OCI-LY7 (cell line): ENCODE results near the gene TMED1. TPM values are rescaled to one million over a fixed set of nuclear protein-coding genes. Genes with fewer than 3 reads are reported as not detected.

Source experiments
- BruUV-seq: library from RNA; stranded (reverse); fragments of 400-500 nt; replicated peaks from 2 replicates; lab custom pipeline; 2021; lab: Mats Ljungman, UMichigan
- CTCF ChIA-PET: fragments of 300-600 bp; sonication (Branson Sonifier 250); formaldehyde crosslinking; loops from one replicate; lab custom pipeline; 2022; ENCODE audit warnings: antibody characterized with exemption; ENCODE audit not compliant: unreplicated experiment; lab: Charles Lee
- POLR2A ChIA-PET: fragments of 300-600 bp; sonication (Branson Sonifier 250); formaldehyde crosslinking; loops from one replicate; lab custom pipeline; 2022; ENCODE audit warnings: antibody characterized with exemption; lab: Charles Lee
- DNase-seq: peaks from one replicate; pipeline ENCODE4 v3.0.0-alpha.2; 2015; ENCODE audit warnings: low spot score
- H2AFZ ChIP-seq: fragments of 200-600 bp; sonication (generic), shearing (Covaris generic); 2 replicates; pipeline ENCODE4 v1.6.1; 2014; ENCODE audit warnings: mild to moderate bottlenecking, antibody characterized with exemption, low read length, moderate library complexity
- H3K27ac ChIP-seq: fragments of 200-600 bp; sonication (generic); 2 replicates; pipeline ENCODE4 v1.5.1; 2014; ENCODE audit warnings: mixed run types, low read depth, mild to moderate bottlenecking, moderate library complexity, low read length, inconsistent platforms; ENCODE audit not compliant: poor library complexity, severe bottlenecking
- H3K36me3 ChIP-seq: fragments of 200-600 bp; sonication (generic); 2 replicates; pipeline ENCODE4 v1.6.1; 2014; ENCODE audit warnings: mild to moderate bottlenecking, antibody characterized with exemption, low read length, moderate library complexity, mixed read lengths; ENCODE audit not compliant: insufficient read depth
- H3K4me1 ChIP-seq: fragments of 200-600 bp; sonication (generic); 2 replicates; pipeline ENCODE4 v1.5.1; 2014; ENCODE audit warnings: mild to moderate bottlenecking, low read length; ENCODE audit not compliant: insufficient read depth, poor library complexity, severe bottlenecking
- H3K4me2 ChIP-seq: fragments of 200-600 bp; sonication (generic); 2 replicates; pipeline ENCODE4 v1.6.1; 2014; ENCODE audit warnings: mild to moderate bottlenecking, low read length
- H3K4me3 ChIP-seq: fragments of 200-600 bp; sonication (generic); 2 replicates; pipeline ENCODE4 v1.5.1; 2014; ENCODE audit warnings: mild to moderate bottlenecking, low read depth, low read length; ENCODE audit not compliant: poor library complexity, severe bottlenecking
- H3K79me2 ChIP-seq: fragments of 200-600 bp; sonication (generic); 2 replicates; pipeline ENCODE4 v1.6.1; 2016; ENCODE audit warnings: low read depth, mild to moderate bottlenecking, low read length, moderate library complexity, mixed read lengths; ENCODE audit not compliant: insufficient read depth
- H3K9me2 ChIP-seq: fragments of 200-600 bp; sonication (generic); 2 replicates; pipeline ENCODE4 v1.6.1; 2016; ENCODE audit warnings: mild to moderate bottlenecking, low read length, mixed read lengths; ENCODE audit not compliant: insufficient read depth
- H3K9me3 ChIP-seq: fragments of 200-600 bp; sonication (generic); 2 replicates; pipeline ENCODE4 v1.6.1; 2014; ENCODE audit warnings: mild to moderate bottlenecking, mixed run types, low read length, mixed read lengths
- H4K20me1 ChIP-seq: fragments of 200-600 bp; sonication (generic); 2 replicates; pipeline ENCODE4 v1.6.1; 2014; ENCODE audit warnings: mild to moderate bottlenecking, antibody characterized with exemption, low read length, moderate library complexity, mixed read lengths; ENCODE audit not compliant: insufficient read depth
- EZH2phosphoT487 ChIP-seq: fragments of 200-600 bp; sonication (generic); IDR thresholded peaks from 2 replicates; pipeline ENCODE4 v1.6.1; 2018; ENCODE audit warnings: low read depth, borderline replicate concordance, mild to moderate bottlenecking, mixed run types, antibody characterized with exemption, low read length, moderate library complexity, mixed read lengths
- intact Hi-C: fragments of 100-400 bp; cut with micrococcal nuclease; formaldehyde crosslinking; loops from one replicate; pipeline ENCODE4 v1.10.0; 2022; ENCODE audit not compliant: unreplicated experiment
- microRNA-seq: library from miRNA; unstranded; fragments of <30 nt; microRNA quantifications from one replicate; pipeline ENCODE4 v1.2.0, GENCODE V29; 2022; ENCODE audit warnings: borderline replicate concordance
- small RNA-seq: library from RNA; depleted of rRNA; stranded (forward); fragments of <200 nt; gene quantifications from one replicate; pipeline ENCODE3, GENCODE V24; 2014
- total RNA-seq, 2 experiments: library from RNA; depleted of rRNA in 1 of 2; stranded (reverse); fragments of >200 nt in 1 of 2; shearing (Covaris generic) in 1 of 2; gene quantifications; 2 replicates each; pipeline ENCODE4 v1.2.3, GENCODE V29; 2014 to 2022
- TF ChIP-seq, protein P1 (sequence below): fragments of 200-600 bp; sonication (generic); conservative IDR thresholded peaks from 2 replicates; pipeline ENCODE4 v1.5.1; 2014; ENCODE audit warnings: mild to moderate bottlenecking, antibody characterized with exemption, low read length, moderate library complexity, mixed read lengths

Gene TMED1
- total RNA-seq, 2 experiments from 2014 or later = 13.2 to 22.5 TPM

DNA sequence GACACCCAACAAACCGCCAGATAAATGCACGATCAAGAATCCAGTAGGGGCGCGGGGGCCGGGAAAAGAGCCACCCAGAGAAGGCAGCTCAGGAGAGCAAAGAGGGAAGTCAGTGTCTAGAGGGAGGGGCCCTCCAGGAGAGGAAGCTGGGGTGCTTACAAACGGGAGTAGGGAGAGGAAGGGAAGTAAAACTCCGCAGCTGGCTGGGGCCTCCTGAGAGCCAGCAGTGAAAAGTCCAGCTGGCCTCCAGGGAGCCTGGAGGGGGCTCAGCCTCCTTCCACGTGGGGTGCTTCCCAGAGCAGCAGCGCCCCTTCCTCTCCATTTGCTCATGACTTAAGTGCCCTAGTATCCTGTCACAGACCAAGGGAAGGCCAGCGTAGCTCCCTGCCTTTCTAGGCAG is 51.8 kb downstream of the TMED1 start:
- intact Hi-C loops = no loop called here
- no peak overlapping the region for H3K4me2 ChIP-seq
- no TSS peak for BruUV-seq
- peaks cover 94% of the 10 kb centered on the region for H3K36me3 ChIP-seq
- POLR2A ChIA-PET = no interaction called here
- CTCF ChIA-PET = no interaction called here
- TF ChIP-seq, protein P1, sequence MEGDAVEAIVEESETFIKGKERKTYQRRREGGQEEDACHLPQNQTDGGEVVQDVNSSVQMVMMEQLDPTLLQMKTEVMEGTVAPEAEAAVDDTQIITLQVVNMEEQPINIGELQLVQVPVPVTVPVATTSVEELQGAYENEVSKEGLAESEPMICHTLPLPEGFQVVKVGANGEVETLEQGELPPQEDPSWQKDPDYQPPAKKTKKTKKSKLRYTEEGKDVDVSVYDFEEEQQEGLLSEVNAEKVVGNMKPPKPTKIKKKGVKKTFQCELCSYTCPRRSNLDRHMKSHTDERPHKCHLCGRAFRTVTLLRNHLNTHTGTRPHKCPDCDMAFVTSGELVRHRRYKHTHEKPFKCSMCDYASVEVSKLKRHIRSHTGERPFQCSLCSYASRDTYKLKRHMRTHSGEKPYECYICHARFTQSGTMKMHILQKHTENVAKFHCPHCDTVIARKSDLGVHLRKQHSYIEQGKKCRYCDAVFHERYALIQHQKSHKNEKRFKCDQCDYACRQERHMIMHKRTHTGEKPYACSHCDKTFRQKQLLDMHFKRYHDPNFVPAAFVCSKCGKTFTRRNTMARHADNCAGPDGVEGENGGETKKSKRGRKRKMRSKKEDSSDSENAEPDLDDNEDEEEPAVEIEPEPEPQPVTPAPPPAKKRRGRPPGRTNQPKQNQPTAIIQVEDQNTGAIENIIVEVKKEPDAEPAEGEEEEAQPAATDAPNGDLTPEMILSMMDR = no peak
- H3K27ac ChIP-seq = no peak overlapping the region
- no peaks in the 10 kb centered on the region for H3K9me2 ChIP-seq
- H3K4me1 ChIP-seq = peaks cover 8% of the 10 kb centered on the region
- no peaks in the 10 kb centered on the region for H3K79me2 ChIP-seq
- H4K20me1 ChIP-seq = no peaks in the 10 kb centered on the region
- no peak overlapping the region for H2AFZ ChIP-seq
- H3K9me3 ChIP-seq = no peaks in the 10 kb centered on the region
- no peak for DNase-seq
- H3K4me3 ChIP-seq = no peak overlapping the region

- CTCF ChIA-PET = no interaction called here
- peaks cover 6% of the 10 kb centered on the region; the same call in 1 of the 2 replicates for H3K79me2 ChIP-seq
- peaks cover 92% of the 10 kb centered on the region for H3K36me3 ChIP-seq
- no peak overlapping the region for H3K4me3 ChIP-seq
- TF ChIP-seq EZH2phosphoT487 = no peak
- DNase-seq = no peak
- H3K4me1 ChIP-seq = peaks cover 16% of the 10 kb centered on the region
- no TSS peak for BruUV-seq
- POLR2A ChIA-PET = interaction anchor here (0.5 kb wide), 1 partner anchor 36 kb away, joined by 3 read pairs; no protein-coding TSS in a partner anchor
- no peaks in the 10 kb centered on the region for H3K9me3 ChIP-seq
- H4K20me1 ChIP-seq = no peaks in the 10 kb centered on the region
- no peak overlapping the region for H3K4me2 ChIP-seq
- no peak overlapping the region for H2AFZ ChIP-seq
- H3K9me2 ChIP-seq = no peaks in the 10 kb centered on the region
- no peak overlapping the region for H3K27ac ChIP-seq
- intact Hi-C loops = no loop called here
Measured at GRCh38 chr19:10782795-10783194, 53.2 kb downstream of the TMED1 start.

Small RNAs within 50 kb of the gene (microRNA-seq; reads per million reads assigned to microRNA genes)
- gene MIR199A1 (not detected), gene MIR6793 (3.0 reads per million)

Small RNAs within 50 kb of the gene (small RNA-seq; reads per million reads assigned to genes)
- gene MIR199A1 = not detected
- gene MIR6793 = not detected

Other genes starting within 250 kb of the TMED1 start
- 0.44 TPM in 1 of 2 replicates, not detected in the other for gene AP1M2, start 248.9 kb downstream of the TMED1 start, total RNA-seq (2014; rRNA removed; shearing (Covaris generic))
- gene AP1M2, start 248.9 kb downstream of the TMED1 start, total RNA-seq (2022) = not detected in 2 replicates
- gene SLC44A2, start 210.7 kb downstream of the TMED1 start, total RNA-seq (2014; rRNA removed; shearing (Covaris generic)) = 104 and 115 TPM in 2 replicates
- gene SLC44A2, start 210.7 kb downstream of the TMED1 start, total RNA-seq (2022) = 197 and 248 TPM in 2 replicates
- 308 and 347 TPM in 2 replicates for gene ILF3, start 181.9 kb downstream of the TMED1 start, total RNA-seq (2014; rRNA removed; shearing (Covaris generic))
- 553 and 569 TPM in 2 replicates for gene ILF3, start 181.9 kb downstream of the TMED1 start, total RNA-seq (2022)
- 30.8 and 39.8 TPM in 2 replicates for gene QTRT1, start 134.8 kb downstream of the TMED1 start, total RNA-seq (2014; rRNA removed; shearing (Covaris generic))
- 42.5 and 59.7 TPM in 2 replicates for gene QTRT1, start 134.8 kb downstream of the TMED1 start, total RNA-seq (2022)
- 108 and 139 TPM in 2 replicates for gene DNM2, start 118.1 kb downstream of the TMED1 start, total RNA-seq (2014; rRNA removed; shearing (Covaris generic))
- gene DNM2, start 118.1 kb downstream of the TMED1 start, total RNA-seq (2022) = 165 and 180 TPM in 2 replicates
- gene C19orf38, start 12.2 kb upstream of the TMED1 start, total RNA-seq (2014; rRNA removed; shearing (Covaris generic)) = 4.2 and 5.2 TPM in 2 replicates
- gene C19orf38, start 12.2 kb upstream of the TMED1 start, total RNA-seq (2022) = 4.9 and 7.5 TPM in 2 replicates
- 35.1 and 41.2 TPM in 2 replicates for gene CARM1, start 35.3 kb upstream of the TMED1 start, total RNA-seq (2014; rRNA removed; shearing (Covaris generic))
- gene CARM1, start 35.3 kb upstream of the TMED1 start, total RNA-seq (2022) = 107 and 108 TPM in 2 replicates
- 26.7 and 31.8 TPM in 2 replicates for gene YIPF2, start 92.4 kb upstream of the TMED1 start, total RNA-seq (2014; rRNA removed; shearing (Covaris generic))
- gene YIPF2, start 92.4 kb upstream of the TMED1 start, total RNA-seq (2022) = 27.5 and 31.5 TPM in 2 replicates
- 24.1 and 28.3 TPM in 2 replicates for gene TIMM29, start 92.6 kb upstream of the TMED1 start, total RNA-seq (2014; rRNA removed; shearing (Covaris generic))
- 26.2 and 27.3 TPM in 2 replicates for gene TIMM29, start 92.6 kb upstream of the TMED1 start, total RNA-seq (2022)
- 360 and 409 TPM in 2 replicates for gene SMARCA4, start 124.8 kb upstream of the TMED1 start, total RNA-seq (2014; rRNA removed; shearing (Covaris generic))
- 554 and 581 TPM in 2 replicates for gene SMARCA4, start 124.8 kb upstream of the TMED1 start, total RNA-seq (2022)